Measurements from ENCODE around the gene ANK3. TPM values are rescaled to one million over a fixed set of nuclear protein-coding genes. Genes with fewer than 3 reads are reported as not detected.

The ANK3 gene
- total RNA-seq, 1 experiment from 2014 or later: 69.6 TPM

DNA sequence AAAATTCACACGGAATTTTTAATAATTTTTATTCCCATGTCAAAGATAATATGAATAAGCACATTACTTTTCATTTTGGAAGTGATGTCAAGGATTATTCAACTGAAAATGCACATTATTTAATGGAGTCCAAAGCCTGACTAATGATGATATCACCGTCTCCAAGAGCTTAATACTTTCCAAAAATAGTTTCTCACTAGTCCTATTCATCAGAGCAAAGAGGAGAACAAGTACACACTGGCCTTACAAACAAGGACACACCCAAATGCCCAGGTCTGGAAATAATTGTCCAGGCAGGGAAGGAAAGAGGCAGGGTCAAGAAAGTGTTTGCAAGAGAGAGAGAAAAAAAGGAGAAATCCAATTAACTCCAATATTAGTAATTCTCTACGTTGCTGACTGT is 266.5 kb downstream of the ANK3 start (continued):
- TF ChIP-seq, protein P1, sequence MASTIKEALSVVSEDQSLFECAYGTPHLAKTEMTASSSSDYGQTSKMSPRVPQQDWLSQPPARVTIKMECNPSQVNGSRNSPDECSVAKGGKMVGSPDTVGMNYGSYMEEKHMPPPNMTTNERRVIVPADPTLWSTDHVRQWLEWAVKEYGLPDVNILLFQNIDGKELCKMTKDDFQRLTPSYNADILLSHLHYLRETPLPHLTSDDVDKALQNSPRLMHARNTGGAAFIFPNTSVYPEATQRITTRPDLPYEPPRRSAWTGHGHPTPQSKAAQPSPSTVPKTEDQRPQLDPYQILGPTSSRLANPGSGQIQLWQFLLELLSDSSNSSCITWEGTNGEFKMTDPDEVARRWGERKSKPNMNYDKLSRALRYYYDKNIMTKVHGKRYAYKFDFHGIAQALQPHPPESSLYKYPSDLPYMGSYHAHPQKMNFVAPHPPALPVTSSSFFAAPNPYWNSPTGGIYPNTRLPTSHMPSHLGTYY (CRISPR knock-in tag; IDR thresholded peaks at IDR 0.05): no peak
- TF ChIP-seq, protein P2, sequence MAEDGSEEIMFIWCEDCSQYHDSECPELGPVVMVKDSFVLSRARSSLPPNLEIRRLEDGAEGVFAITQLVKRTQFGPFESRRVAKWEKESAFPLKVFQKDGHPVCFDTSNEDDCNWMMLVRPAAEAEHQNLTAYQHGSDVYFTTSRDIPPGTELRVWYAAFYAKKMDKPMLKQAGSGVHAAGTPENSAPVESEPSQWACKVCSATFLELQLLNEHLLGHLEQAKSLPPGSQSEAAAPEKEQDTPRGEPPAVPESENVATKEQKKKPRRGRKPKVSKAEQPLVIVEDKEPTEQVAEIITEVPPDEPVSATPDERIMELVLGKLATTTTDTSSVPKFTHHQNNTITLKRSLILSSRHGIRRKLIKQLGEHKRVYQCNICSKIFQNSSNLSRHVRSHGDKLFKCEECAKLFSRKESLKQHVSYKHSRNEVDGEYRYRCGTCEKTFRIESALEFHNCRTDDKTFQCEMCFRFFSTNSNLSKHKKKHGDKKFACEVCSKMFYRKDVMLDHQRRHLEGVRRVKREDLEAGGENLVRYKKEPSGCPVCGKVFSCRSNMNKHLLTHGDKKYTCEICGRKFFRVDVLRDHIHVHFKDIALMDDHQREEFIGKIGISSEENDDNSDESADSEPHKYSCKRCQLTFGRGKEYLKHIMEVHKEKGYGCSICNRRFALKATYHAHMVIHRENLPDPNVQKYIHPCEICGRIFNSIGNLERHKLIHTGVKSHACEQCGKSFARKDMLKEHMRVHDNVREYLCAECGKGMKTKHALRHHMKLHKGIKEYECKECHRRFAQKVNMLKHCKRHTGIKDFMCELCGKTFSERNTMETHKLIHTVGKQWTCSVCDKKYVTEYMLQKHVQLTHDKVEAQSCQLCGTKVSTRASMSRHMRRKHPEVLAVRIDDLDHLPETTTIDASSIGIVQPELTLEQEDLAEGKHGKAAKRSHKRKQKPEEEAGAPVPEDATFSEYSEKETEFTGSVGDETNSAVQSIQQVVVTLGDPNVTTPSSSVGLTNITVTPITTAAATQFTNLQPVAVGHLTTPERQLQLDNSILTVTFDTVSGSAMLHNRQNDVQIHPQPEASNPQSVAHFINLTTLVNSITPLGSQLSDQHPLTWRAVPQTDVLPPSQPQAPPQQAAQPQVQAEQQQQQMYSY (CRISPR knock-in tag; IDR thresholded peaks at IDR 0.05): no peak
- TF ChIP-seq, protein P3, sequence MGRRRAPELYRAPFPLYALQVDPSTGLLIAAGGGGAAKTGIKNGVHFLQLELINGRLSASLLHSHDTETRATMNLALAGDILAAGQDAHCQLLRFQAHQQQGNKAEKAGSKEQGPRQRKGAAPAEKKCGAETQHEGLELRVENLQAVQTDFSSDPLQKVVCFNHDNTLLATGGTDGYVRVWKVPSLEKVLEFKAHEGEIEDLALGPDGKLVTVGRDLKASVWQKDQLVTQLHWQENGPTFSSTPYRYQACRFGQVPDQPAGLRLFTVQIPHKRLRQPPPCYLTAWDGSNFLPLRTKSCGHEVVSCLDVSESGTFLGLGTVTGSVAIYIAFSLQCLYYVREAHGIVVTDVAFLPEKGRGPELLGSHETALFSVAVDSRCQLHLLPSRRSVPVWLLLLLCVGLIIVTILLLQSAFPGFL (CRISPR knock-in tag; IDR thresholded peaks at IDR 0.05; ENCODE audit: borderline replicate concordance): no peak
- no peak for TF ChIP-seq NFATC4 (CRISPR knock-in tag; IDR thresholded peaks at IDR 0.05)

DNA sequence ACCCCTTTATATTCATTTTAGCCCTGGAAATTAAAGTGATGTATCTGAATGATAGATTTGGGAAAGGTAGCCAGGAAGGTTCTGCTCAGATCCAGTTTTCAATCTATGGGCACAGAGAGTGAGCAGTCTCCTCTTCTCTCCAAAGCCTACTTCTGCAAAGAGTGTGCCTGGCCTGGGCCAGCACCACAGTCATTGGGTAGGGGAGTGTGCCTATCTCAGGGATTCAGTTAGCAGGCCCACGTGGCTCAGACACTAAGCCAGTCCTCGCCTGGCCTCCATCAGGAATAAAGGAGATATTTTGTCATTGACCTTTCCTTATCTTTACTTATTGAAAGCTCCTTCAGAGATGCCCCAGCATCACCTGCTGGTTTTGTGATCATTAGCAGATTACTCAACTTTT is 267.5 kb downstream of the ANK3 start:
- no peaks in the 10 kb centered on the region for H3K36me3 Mint-ChIP-seq
- POLR2A ChIA-PET: no interaction called here
- CTCF ChIA-PET: no interaction called here
- ATAC-seq: no peak
- H3K4me1 Mint-ChIP-seq: no peaks in the 10 kb centered on the region
- H3K9me3 Mint-ChIP-seq: no peaks in the 10 kb centered on the region
- DNase-seq (ENCODE audit: low spot score): no peak
- no peak overlapping the region for H3K4me3 Mint-ChIP-seq
- TF ChIP-seq, protein P4, sequence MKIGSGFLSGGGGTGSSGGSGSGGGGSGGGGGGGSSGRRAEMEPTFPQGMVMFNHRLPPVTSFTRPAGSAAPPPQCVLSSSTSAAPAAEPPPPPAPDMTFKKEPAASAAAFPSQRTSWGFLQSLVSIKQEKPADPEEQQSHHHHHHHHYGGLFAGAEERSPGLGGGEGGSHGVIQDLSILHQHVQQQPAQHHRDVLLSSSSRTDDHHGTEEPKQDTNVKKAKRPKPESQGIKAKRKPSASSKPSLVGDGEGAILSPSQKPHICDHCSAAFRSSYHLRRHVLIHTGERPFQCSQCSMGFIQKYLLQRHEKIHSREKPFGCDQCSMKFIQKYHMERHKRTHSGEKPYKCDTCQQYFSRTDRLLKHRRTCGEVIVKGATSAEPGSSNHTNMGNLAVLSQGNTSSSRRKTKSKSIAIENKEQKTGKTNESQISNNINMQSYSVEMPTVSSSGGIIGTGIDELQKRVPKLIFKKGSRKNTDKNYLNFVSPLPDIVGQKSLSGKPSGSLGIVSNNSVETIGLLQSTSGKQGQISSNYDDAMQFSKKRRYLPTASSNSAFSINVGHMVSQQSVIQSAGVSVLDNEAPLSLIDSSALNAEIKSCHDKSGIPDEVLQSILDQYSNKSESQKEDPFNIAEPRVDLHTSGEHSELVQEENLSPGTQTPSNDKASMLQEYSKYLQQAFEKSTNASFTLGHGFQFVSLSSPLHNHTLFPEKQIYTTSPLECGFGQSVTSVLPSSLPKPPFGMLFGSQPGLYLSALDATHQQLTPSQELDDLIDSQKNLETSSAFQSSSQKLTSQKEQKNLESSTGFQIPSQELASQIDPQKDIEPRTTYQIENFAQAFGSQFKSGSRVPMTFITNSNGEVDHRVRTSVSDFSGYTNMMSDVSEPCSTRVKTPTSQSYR (CRISPR knock-in tag; IDR thresholded peaks at IDR 0.05): no peak
- TF ChIP-seq, protein P5, sequence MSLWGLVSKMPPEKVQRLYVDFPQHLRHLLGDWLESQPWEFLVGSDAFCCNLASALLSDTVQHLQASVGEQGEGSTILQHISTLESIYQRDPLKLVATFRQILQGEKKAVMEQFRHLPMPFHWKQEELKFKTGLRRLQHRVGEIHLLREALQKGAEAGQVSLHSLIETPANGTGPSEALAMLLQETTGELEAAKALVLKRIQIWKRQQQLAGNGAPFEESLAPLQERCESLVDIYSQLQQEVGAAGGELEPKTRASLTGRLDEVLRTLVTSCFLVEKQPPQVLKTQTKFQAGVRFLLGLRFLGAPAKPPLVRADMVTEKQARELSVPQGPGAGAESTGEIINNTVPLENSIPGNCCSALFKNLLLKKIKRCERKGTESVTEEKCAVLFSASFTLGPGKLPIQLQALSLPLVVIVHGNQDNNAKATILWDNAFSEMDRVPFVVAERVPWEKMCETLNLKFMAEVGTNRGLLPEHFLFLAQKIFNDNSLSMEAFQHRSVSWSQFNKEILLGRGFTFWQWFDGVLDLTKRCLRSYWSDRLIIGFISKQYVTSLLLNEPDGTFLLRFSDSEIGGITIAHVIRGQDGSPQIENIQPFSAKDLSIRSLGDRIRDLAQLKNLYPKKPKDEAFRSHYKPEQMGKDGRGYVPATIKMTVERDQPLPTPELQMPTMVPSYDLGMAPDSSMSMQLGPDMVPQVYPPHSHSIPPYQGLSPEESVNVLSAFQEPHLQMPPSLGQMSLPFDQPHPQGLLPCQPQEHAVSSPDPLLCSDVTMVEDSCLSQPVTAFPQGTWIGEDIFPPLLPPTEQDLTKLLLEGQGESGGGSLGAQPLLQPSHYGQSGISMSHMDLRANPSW (CRISPR knock-in tag; conservative IDR thresholded peaks at IDR 0.05; ENCODE audit: low read depth): no peak
- TF ChIP-seq, protein P6, sequence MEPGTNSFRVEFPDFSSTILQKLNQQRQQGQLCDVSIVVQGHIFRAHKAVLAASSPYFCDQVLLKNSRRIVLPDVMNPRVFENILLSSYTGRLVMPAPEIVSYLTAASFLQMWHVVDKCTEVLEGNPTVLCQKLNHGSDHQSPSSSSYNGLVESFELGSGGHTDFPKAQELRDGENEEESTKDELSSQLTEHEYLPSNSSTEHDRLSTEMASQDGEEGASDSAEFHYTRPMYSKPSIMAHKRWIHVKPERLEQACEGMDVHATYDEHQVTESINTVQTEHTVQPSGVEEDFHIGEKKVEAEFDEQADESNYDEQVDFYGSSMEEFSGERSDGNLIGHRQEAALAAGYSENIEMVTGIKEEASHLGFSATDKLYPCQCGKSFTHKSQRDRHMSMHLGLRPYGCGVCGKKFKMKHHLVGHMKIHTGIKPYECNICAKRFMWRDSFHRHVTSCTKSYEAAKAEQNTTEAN (CRISPR knock-in tag; IDR thresholded peaks at IDR 0.05): no peak
- TF ChIP-seq, protein P7, sequence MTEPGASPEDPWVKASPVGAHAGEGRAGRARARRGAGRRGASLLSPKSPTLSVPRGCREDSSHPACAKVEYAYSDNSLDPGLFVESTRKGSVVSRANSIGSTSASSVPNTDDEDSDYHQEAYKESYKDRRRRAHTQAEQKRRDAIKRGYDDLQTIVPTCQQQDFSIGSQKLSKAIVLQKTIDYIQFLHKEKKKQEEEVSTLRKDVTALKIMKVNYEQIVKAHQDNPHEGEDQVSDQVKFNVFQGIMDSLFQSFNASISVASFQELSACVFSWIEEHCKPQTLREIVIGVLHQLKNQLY (CRISPR knock-in tag; IDR thresholded peaks at IDR 0.05): no peak
- TF ChIP-seq SP1 (CRISPR knock-in tag; conservative IDR thresholded peaks at IDR 0.05): no peak
- TF ChIP-seq NR2C2 (CRISPR knock-in tag; IDR thresholded peaks at IDR 0.05): no peak
- no peak overlapping the region for H3K27ac Mint-ChIP-seq
- no peaks in the 10 kb centered on the region for H3K27me3 Mint-ChIP-seq (ENCODE audit: low read depth)

All from WTC11 (cell line).